Choroid plexus epithelial cell (primary cell): ENCODE results near the gene DPYD.

Source experiments
- DNase-seq: peaks from one replicate; pipeline ENCODE4 v3.0.0-alpha.2; 2010; ENCODE audit warnings: low read depth
- H3K4me3 ChIP-seq: 2 replicates; pipeline ENCODE4 v1.5.1; 2011; ENCODE audit warnings: low read depth, mild to moderate bottlenecking, control low read depth, low read length, moderate library complexity
- TF ChIP-seq, protein P1 (sequence below): conservative IDR thresholded peaks from 2 replicates; pipeline ENCODE4 v1.5.1; 2011; ENCODE audit warnings: low read depth, mild to moderate bottlenecking, control low read depth, inconsistent platforms, low read length, moderate library complexity

The DPYD gene

GRCh38 chr1:97647776-97648175 lies 273.1 kb downstream of the DPYD start:
- DNase-seq, result peak; percentile 62
- TF ChIP-seq, protein P1, sequence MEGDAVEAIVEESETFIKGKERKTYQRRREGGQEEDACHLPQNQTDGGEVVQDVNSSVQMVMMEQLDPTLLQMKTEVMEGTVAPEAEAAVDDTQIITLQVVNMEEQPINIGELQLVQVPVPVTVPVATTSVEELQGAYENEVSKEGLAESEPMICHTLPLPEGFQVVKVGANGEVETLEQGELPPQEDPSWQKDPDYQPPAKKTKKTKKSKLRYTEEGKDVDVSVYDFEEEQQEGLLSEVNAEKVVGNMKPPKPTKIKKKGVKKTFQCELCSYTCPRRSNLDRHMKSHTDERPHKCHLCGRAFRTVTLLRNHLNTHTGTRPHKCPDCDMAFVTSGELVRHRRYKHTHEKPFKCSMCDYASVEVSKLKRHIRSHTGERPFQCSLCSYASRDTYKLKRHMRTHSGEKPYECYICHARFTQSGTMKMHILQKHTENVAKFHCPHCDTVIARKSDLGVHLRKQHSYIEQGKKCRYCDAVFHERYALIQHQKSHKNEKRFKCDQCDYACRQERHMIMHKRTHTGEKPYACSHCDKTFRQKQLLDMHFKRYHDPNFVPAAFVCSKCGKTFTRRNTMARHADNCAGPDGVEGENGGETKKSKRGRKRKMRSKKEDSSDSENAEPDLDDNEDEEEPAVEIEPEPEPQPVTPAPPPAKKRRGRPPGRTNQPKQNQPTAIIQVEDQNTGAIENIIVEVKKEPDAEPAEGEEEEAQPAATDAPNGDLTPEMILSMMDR, result no peak
- H3K4me3 ChIP-seq, result no peak overlapping the region

DNA sequence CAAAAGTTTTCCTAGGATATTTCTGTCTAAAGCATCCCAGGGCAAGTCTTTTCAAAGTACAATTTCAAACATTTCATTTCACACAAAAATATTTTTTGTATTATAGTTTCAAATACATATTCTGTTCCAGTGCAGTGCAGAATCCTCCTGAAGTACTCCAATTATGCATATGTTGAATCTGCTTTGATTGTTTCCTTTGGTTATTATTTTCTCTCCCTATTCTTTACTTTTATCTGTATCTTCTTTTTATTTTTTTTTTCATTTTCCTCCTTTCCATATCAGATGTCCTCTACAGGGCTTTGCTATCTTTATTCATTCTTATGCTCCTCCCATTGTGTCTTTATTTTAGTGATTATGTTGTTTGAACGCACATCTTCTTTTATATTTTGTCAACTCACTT lies 274.8 kb downstream of the DPYD start:
- TF ChIP-seq, protein P1, result no peak
- DNase-seq, result no peak
- H3K4me3 ChIP-seq, result no peak overlapping the region

- H3K4me3 ChIP-seq, result no peak overlapping the region
- DNase-seq, result no peak
- TF ChIP-seq, protein P1, result no peak
These were observed 280.2 kb downstream of the DPYD start for GRCh38 chr1:97640677-97641076.

- TF ChIP-seq, protein P1, result no peak
- no peak overlapping the region for H3K4me3 ChIP-seq
- DNase-seq, result no peak
These were observed 283.9 kb downstream of the DPYD start for GRCh38 chr1:97636941-97637340.

GRCh38 chr1:97634758-97635157 lies 286.1 kb downstream of the DPYD start:
- H3K4me3 ChIP-seq, result no peak overlapping the region
- no peak for DNase-seq
- TF ChIP-seq, protein P1, result no peak

- peak; percentile 63 for DNase-seq
- TF ChIP-seq, protein P1, result no peak
- no peak overlapping the region for H3K4me3 ChIP-seq
These were observed 288.1 kb downstream of the DPYD start for GRCh38 chr1:97632776-97633175.

DNA sequence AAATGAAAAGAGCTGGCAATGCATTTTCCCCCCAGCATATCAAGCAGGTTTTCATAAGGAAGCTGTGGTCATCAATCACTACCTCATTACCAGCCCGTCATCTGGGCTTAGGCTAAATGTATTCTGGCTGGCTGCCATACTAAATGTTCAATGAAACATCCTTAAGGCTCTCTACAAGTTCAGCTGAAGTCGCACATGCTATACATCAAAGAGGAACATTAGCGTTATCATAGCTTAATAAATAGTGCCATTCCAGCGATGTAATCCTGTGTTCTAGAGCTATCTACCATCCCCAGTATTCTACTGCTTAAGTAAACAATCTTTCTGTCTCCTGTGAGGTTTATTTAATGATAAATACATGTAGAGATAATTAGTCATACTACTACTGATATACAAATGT lies 288.8 kb downstream of the DPYD start:
- DNase-seq, result peak; percentile 62
- TF ChIP-seq, protein P1, result no peak

More for the DNA sequence above, 288.8 kb downstream of the DPYD start:
- no peak overlapping the region for H3K4me3 ChIP-seq
